Mesendoderm (in vitro differentiated cells): ENCODE results near the gene GAA.

ENCODE experiments used
- DNase-seq: peaks from one replicate; pipeline ENCODE4 v3.0.0; 2013
- H2AK5ac ChIP-seq: 2 replicates; pipeline ENCODE4 v1.6.1; 2013; ENCODE audit warnings: low read length, inconsistent platforms
- H2BK120ac ChIP-seq: 2 replicates; pipeline ENCODE4 v1.6.1; 2013; ENCODE audit warnings: low read depth, mild to moderate bottlenecking, low read length, moderate library complexity, mixed read lengths
- H2BK15ac ChIP-seq: replicated peaks from 2 replicates; pipeline ENCODE4 v1.6.1; 2013; ENCODE audit warnings: low read depth, mild to moderate bottlenecking, moderate library complexity
- H2BK5ac ChIP-seq: 2 replicates; pipeline ENCODE4 v1.6.1; 2013; ENCODE audit warnings: low read length, inconsistent platforms
- H3K18ac ChIP-seq: 2 replicates; pipeline ENCODE4 v1.6.1; 2013; ENCODE audit warnings: mild to moderate bottlenecking, low read length, mixed read lengths
- H3K23ac ChIP-seq: one replicate; pipeline ENCODE4 v1.6.1; 2013; ENCODE audit warnings: low read length
- H3K27ac ChIP-seq: 2 replicates; pipeline ENCODE4 v1.5.1; 2013; ENCODE audit warnings: low read depth, mild to moderate bottlenecking, inconsistent platforms, low read length, moderate library complexity
- H3K27me3 ChIP-seq: 2 replicates; pipeline ENCODE4 v1.6.1; 2013; ENCODE audit warnings: low read length, control low read depth, mild to moderate bottlenecking, inconsistent platforms; ENCODE audit not compliant: insufficient read depth, poor library complexity
- H3K36me3 ChIP-seq: 2 replicates; pipeline ENCODE4 v1.6.1; 2013; ENCODE audit warnings: low read length, inconsistent platforms; ENCODE audit not compliant: control insufficient read depth, insufficient read depth
- H3K4ac ChIP-seq: one replicate; pipeline ENCODE4 v1.6.1; 2013; ENCODE audit warnings: low read depth, mild to moderate bottlenecking, low read length, moderate library complexity
- H3K4me1 ChIP-seq: 2 replicates; pipeline ENCODE4 v1.6.1; 2013; ENCODE audit warnings: low read depth, low read length, inconsistent platforms; ENCODE audit not compliant: control insufficient read depth
- H3K4me2 ChIP-seq: 2 replicates; pipeline ENCODE4 v1.6.1; 2013; ENCODE audit warnings: low read length
- H3K4me3 ChIP-seq: 2 replicates; pipeline ENCODE4 v1.5.1; 2013; ENCODE audit warnings: mild to moderate bottlenecking, low read length
- H3K56ac ChIP-seq: one replicate; pipeline ENCODE4 v1.6.1; 2013; ENCODE audit warnings: low read length
- H3K79me1 ChIP-seq: 2 replicates; pipeline ENCODE4 v1.6.1; 2013; ENCODE audit warnings: low read length, inconsistent platforms
- H3K79me2 ChIP-seq: 2 replicates; pipeline ENCODE4 v1.6.1; 2013; ENCODE audit warnings: mild to moderate bottlenecking, low read length; ENCODE audit not compliant: control insufficient read depth, insufficient read depth
- H3K9ac ChIP-seq: 2 replicates; pipeline ENCODE4 v1.6.1; 2013; ENCODE audit warnings: low read length, inconsistent platforms
- H4K5ac ChIP-seq: one replicate; pipeline ENCODE4 v1.6.1; 2013; ENCODE audit warnings: low read length
- H4K8ac ChIP-seq: one replicate; pipeline ENCODE4 v1.6.1; 2013; ENCODE audit warnings: low read depth, mild to moderate bottlenecking, control low read depth, low read length, moderate library complexity
- WGBS: extraction: QIAGEN DNeasy Blood & Tissue Kit; methylation state at CpG from one replicate; pipeline ENCODE4 v1.1.7; 2013; ENCODE audit warnings: low lambda C conversion rate, missing lambda C conversion rate; ENCODE audit not compliant: insufficient coverage; ENCODE audit errors: extremely low coverage; 5-methylcytosine and 5-hydroxymethylcytosine counted together

Gene GAA

DNA sequence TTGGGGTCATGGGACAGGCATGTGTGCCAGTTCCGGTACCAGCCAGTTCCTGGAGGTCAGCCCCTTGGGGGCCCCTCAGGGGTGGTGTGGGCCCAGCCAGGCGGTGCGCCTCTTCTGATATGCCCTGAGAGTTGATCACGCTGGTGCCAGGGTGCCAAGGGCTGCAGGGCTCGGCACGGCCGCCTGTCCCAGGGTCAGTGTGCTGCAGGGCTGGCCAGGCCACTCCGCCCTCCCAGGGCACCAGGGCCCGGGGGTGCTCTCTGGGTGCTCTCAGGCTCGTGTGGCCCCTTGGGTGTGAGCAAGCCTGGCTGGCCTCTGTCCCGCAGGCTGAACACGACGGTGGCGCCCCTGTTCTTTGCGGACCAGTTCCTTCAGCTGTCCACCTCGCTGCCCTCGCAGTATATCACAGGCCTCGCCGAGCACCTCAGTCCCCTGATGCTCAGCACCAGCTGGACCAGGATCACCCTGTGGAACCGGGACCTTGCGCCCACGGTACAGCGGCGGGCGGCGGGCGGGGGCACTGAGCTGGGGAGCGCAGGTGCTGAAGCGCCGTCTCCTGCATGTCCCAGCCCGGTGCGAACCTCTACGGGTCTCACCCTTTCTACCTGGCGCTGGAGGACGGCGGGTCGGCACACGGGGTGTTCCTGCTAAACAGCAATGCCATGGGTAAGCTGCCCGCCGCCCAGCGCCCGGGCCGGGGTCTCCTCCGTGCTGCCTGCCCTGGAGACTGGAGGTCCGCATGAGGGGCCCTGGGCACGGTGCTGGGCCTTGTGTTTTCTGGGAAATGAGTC is 6.0 kb downstream of the GAA start:
- no peak overlapping the region for H3K4me2 ChIP-seq
- no peaks in the 10 kb centered on the region for H3K36me3 ChIP-seq
- H2AK5ac ChIP-seq: no peak overlapping the region
- H2BK15ac ChIP-seq: no peak overlapping the region
- no peak overlapping the region for H3K27ac ChIP-seq
- H4K8ac ChIP-seq: no peak overlapping the region
- H3K9ac ChIP-seq: no peak overlapping the region
- no peaks in the 10 kb centered on the region for H3K79me1 ChIP-seq
- no peaks in the 10 kb centered on the region for H3K27me3 ChIP-seq
- no peak overlapping the region for H3K4ac ChIP-seq
- no CpG with 5 or more reads among the region's 46 CpGs for WGBS
- DNase-seq: no peak
- H2BK120ac ChIP-seq: no peak overlapping the region
- H3K56ac ChIP-seq: no peak overlapping the region
- no peak overlapping the region for H4K5ac ChIP-seq
- H3K79me2 ChIP-seq: no peaks in the 10 kb centered on the region
- no peaks in the 10 kb centered on the region for H3K4me1 ChIP-seq
- H3K18ac ChIP-seq: no peak overlapping the region
- no peak overlapping the region for H3K23ac ChIP-seq
- no peak overlapping the region for H3K4me3 ChIP-seq
- H2BK5ac ChIP-seq: no peak overlapping the region

DNA sequence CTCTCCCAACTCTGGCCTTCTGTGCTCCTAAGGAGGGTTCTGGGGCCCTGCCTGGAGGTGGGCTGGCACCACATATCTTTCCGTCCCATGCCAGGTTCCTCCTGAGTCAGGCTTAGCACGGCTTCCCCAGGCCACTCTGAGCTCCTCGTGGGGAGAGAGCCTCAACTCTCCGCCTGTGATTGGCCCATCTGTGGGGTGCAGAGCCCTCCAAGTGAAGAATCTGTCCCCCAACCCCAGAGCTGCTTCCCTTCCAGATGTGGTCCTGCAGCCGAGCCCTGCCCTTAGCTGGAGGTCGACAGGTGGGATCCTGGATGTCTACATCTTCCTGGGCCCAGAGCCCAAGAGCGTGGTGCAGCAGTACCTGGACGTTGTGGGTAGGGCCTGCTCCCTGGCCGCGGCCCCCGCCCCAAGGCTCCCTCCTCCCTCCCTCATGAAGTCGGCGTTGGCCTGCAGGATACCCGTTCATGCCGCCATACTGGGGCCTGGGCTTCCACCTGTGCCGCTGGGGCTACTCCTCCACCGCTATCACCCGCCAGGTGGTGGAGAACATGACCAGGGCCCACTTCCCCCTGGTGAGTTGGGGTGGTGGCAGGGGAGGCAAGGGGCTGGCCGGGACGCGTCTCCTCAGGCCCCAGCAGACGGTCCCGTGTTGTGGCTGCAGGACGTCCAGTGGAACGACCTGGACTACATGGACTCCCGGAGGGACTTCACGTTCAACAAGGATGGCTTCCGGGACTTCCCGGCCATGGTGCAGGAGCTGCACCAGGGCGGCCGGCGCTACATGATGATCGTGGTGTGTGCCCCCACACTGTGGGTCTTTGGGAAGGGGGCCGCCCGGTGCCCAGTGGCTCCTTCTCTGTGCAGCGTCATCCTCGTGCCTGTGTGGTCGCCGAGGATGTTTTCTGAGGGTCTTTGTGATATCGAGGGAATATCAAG is 6.9 kb downstream of the GAA start:
- DNase-seq: no peak
- H3K9ac ChIP-seq: no peak overlapping the region
- H3K56ac ChIP-seq: no peak overlapping the region
- no peak overlapping the region for H2AK5ac ChIP-seq
- no peaks in the 10 kb centered on the region for H3K79me2 ChIP-seq
- no peaks in the 10 kb centered on the region for H3K27me3 ChIP-seq
- no peak overlapping the region for H2BK120ac ChIP-seq
- no peak overlapping the region for H2BK5ac ChIP-seq
- no CpG with 5 or more reads among the region's 40 CpGs for WGBS
- no peak overlapping the region for H3K4ac ChIP-seq
- H3K79me1 ChIP-seq: no peaks in the 10 kb centered on the region
- no peak overlapping the region for H4K5ac ChIP-seq
- no peak overlapping the region for H3K4me3 ChIP-seq
- no peak overlapping the region for H4K8ac ChIP-seq
- H3K23ac ChIP-seq: no peak overlapping the region
- H3K18ac ChIP-seq: no peak overlapping the region
- no peaks in the 10 kb centered on the region for H3K4me1 ChIP-seq
- H3K27ac ChIP-seq: no peak overlapping the region
- H2BK15ac ChIP-seq: no peak overlapping the region
- no peak overlapping the region for H3K4me2 ChIP-seq
- no peaks in the 10 kb centered on the region for H3K36me3 ChIP-seq

DNA sequence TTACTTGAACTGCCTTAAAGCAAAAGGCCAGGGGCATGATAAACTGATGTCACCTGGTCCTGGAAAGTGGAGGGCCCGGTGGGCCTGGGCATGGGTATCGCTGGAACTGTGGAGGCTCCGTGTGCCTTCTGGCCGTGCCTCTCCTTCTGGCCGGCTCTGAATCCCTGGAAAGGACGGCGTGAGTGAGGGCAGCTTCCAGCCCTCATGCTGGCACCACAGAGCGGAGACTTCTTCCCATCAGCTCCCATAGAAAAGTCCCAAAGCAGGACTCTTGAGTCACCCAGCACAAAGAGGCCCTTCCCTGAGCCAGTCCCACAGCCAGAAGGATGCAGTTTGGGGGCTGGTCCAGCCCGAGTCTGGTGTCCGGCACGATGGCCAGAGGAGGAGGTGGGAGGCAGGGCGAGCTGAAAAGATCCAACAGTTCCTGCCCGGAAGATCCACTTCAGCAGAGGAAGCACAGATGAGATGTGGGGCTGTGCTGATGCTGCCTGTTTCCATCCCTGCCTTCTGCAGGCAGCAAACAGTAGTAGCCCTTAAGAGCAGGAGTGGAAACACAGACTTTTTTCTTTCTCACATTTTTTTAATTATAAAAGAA is 7.8 kb downstream of the GAA start:
- Histone ChIP-seq H3K18ac (no peak overlapping the region), H2BK5ac (no peak overlapping the region), H2BK15ac (no peak overlapping the region), H4K5ac (no peak overlapping the region), H2AK5ac (no peak overlapping the region), H3K4me2 (no peak overlapping the region), H3K36me3 (no peaks in the 10 kb centered on the region), H3K9ac (no peak overlapping the region), H3K4ac (no peak overlapping the region), H2BK120ac (no peak overlapping the region), H3K79me2 (no peaks in the 10 kb centered on the region), H3K4me1 (no peaks in the 10 kb centered on the region), H3K27ac (no peak overlapping the region), H3K56ac (no peak overlapping the region), H3K4me3 (no peak overlapping the region), H3K27me3 (no peaks in the 10 kb centered on the region), H3K79me1 (no peaks in the 10 kb centered on the region), H3K23ac (no peak overlapping the region), H4K8ac (no peak overlapping the region)
- no CpG with 5 or more reads among the region's 13 CpGs for WGBS
- DNase-seq: no peak

DNA sequence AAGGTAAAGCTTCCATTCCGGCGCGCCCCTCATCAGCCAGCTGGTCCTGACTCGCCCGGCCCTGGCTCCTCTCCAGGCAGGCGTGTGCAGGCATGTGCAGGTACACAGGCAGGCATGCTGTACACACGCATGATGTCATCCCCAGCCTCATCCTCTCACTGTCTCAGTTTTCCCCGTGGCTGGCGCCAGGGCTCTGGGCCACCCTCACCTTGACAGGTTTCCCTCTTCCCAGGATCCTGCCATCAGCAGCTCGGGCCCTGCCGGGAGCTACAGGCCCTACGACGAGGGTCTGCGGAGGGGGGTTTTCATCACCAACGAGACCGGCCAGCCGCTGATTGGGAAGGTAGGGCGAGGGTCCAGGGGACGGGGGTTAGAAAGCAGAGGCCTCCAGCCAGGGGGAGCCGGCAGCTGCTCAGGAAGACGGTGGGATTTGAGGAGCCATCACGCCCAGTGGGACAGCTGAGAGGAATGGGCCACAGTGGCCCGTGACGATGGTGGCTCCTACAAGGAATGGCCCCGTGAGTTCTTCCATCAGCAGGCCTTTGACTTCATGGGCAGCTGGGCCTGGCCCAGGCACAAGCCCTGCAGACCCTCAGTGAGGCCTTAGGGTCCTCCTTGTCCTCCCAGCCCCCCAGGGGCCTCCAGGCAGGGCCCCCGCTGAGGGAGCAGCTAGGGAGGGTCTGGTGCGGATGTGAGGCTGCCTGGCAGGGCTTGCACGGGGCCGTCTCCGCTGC is 8.5 kb downstream of the GAA start:
- no peak overlapping the region for H2BK120ac ChIP-seq
- H4K5ac ChIP-seq: no peak overlapping the region
- H3K4me2 ChIP-seq: no peak overlapping the region
- DNase-seq: no peak
- H2AK5ac ChIP-seq: no peak overlapping the region
- no CpG with 5 or more reads among the region's 30 CpGs for WGBS
- no peak overlapping the region for H2BK15ac ChIP-seq
- H3K27ac ChIP-seq: no peak overlapping the region
- no peak overlapping the region for H3K4ac ChIP-seq
- no peaks in the 10 kb centered on the region for H3K79me1 ChIP-seq
- H2BK5ac ChIP-seq: no peak overlapping the region
- H3K18ac ChIP-seq: no peak overlapping the region
- H3K36me3 ChIP-seq: no peaks in the 10 kb centered on the region
- H4K8ac ChIP-seq: no peak overlapping the region
- no peak overlapping the region for H3K9ac ChIP-seq
- H3K56ac ChIP-seq: no peak overlapping the region
- H3K23ac ChIP-seq: no peak overlapping the region
- H3K79me2 ChIP-seq: no peaks in the 10 kb centered on the region
- H3K4me3 ChIP-seq: no peak overlapping the region
- H3K4me1 ChIP-seq: no peaks in the 10 kb centered on the region
- H3K27me3 ChIP-seq: no peaks in the 10 kb centered on the region

DNA sequence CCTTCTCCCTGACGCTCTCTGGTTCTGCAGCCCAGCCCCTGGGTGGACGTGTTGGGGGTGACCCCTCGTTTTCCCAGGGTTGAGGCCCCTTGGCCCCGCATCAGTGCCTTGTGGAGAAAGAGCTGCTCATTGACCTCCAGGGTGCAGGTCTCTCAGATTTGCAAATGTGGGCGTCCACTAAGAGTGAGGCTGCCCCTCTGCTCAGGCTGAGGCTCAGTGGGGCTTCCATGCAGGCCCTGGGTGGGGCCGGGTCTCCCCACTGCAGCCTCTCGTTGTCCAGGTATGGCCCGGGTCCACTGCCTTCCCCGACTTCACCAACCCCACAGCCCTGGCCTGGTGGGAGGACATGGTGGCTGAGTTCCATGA is 9.0 kb downstream of the GAA start:
- no peak overlapping the region for H3K4ac ChIP-seq
- WGBS: no CpG with 5 or more reads among the region's 9 CpGs
- H3K9ac ChIP-seq: no peak overlapping the region
- no peaks in the 10 kb centered on the region for H3K79me1 ChIP-seq
- H3K36me3 ChIP-seq: no peaks in the 10 kb centered on the region
- no peak overlapping the region for H2BK15ac ChIP-seq
- no peak overlapping the region for H2BK5ac ChIP-seq
- H4K8ac ChIP-seq: no peak overlapping the region
- no peak overlapping the region for H3K27ac ChIP-seq
- no peak overlapping the region for H2AK5ac ChIP-seq
- no peak overlapping the region for H3K56ac ChIP-seq
- no peaks in the 10 kb centered on the region for H3K4me1 ChIP-seq
- H3K27me3 ChIP-seq: no peaks in the 10 kb centered on the region
- no peak overlapping the region for H3K18ac ChIP-seq
- no peaks in the 10 kb centered on the region for H3K79me2 ChIP-seq
- no peak overlapping the region for H3K4me2 ChIP-seq
- no peak overlapping the region for H3K23ac ChIP-seq
- H2BK120ac ChIP-seq: no peak overlapping the region
- H3K4me3 ChIP-seq: no peak overlapping the region
- DNase-seq: no peak
- no peak overlapping the region for H4K5ac ChIP-seq
